Measurements from ENCODE around the gene CASK. TPM values are rescaled to one million over a fixed set of nuclear protein-coding genes. Genes with fewer than 3 reads are reported as not detected.

CASK gene
- total and polyA plus RNA-seq, 9 of the 15 experiments (the other 6 are each of a cell fraction or from before 2014, with no cell fraction given) = 1.3 to 7.4 (median 5.2) TPM

- WGBS (ENCODE audit: insufficient coverage, low coverage, missing lambda C conversion rate) = 60% methylated on average over 1 of the region's 1 CpG
- no TSS peak for BruUV-seq (replicated peaks)
- Histone ChIP-seq H3K79me2 (ENCODE audit: control insufficient read depth, insufficient read depth, low read length) (no peaks in the 10 kb centered on the region), H4K20me1 (replicated peaks; ENCODE audit: control insufficient read depth, insufficient read depth, low read length) (no peaks in the 10 kb centered on the region), H3K9ac (ENCODE audit: insufficient read depth in 1 of 2, low read depth in 2 of 2, low read length in 2 of 2) (no peak overlapping the region), H3K4me1 (replicated peaks in 1 of 2; ENCODE audit: control insufficient read depth in 2 of 2, insufficient read depth in 2 of 2, low read length in 2 of 2) (peaks cover 0 to 5% of the 10 kb centered on the region in 2 experiments; a peak in 2 of 5 replicates), H3K27ac (ENCODE audit: extremely low read depth, low read depth, low read length) (no peak overlapping the region), H3K27me3 (ENCODE audit: control insufficient read depth in 2 of 2, insufficient read depth in 2 of 2, low read length in 2 of 2) (no peaks in the 10 kb centered on the region), H3K4me3 (no peak overlapping the region), H3K4me2 (ENCODE audit: insufficient read depth, low read length) (no peak overlapping the region), H3K9me1 (ENCODE audit: control insufficient read depth, insufficient read depth, low read length) (no peaks in the 10 kb centered on the region), H3K9me3 (replicated peaks; ENCODE audit: control insufficient read depth, insufficient read depth, low read depth, low read length) (no peaks in the 10 kb centered on the region), H3K36me3 (ENCODE audit: control insufficient read depth, insufficient read depth, low read length) (no peaks in the 10 kb centered on the region), H2AFZ (ENCODE audit: low read depth, low read length) (no peak overlapping the region)
- DNase-seq (ENCODE audit: extremely low read depth in 1 of 4, low spot score in 3 of 4) (no peak), ATAC-seq (no peak), FAIRE-seq (no peak)
- POLR2A ChIA-PET = no interaction called here
- no peak for TF ChIP-seq ZBTB34 (CRISPR knock-in tag; IDR thresholded peaks at IDR 0.05)
- TF ChIP-seq NUFIP1 (IDR thresholded peaks at IDR 0.05; ENCODE audit: partially characterized antibody) = no peak
- no peak for TF ChIP-seq ETV5 (CRISPR knock-in tag; IDR thresholded peaks at IDR 0.05; ENCODE audit: low read depth)
- no peak for TF ChIP-seq ELK3 (CRISPR knock-in tag; IDR thresholded peaks at IDR 0.05)
- TF ChIP-seq PTBP1 (IDR thresholded peaks at IDR 0.05; ENCODE audit: low read depth, low read length) = no peak
- in situ Hi-C loops (cut with MboI) (no loop called here), intact Hi-C loops (cut with micrococcal nuclease) (no loop called here)
- CTCF ChIA-PET (ENCODE audit: low intra/inter-chr PET ratio) = no interaction called here
These were observed 183.5 kb downstream of the CASK start for GRCh38 chrX:41739871-41740270.
